GM20431 (cell line): ENCODE results near the gene SMLR1.
"Not testable (repeated sequence)": the region's sequence is repeated elsewhere in the genome, so short reads cannot be mapped to it uniquely, and the experiment has no call there.

Source experiments
- in situ Hi-C: fragments of 300-500 bp; cut with MseI, MboI; formaldehyde crosslinking; loops from one replicate; pipeline ENCODE4 v1.15.0; 2020; ENCODE audit warnings: low sequenced_read_pairs; ENCODE audit not compliant: unreplicated experiment

Gene SMLR1

DNA sequence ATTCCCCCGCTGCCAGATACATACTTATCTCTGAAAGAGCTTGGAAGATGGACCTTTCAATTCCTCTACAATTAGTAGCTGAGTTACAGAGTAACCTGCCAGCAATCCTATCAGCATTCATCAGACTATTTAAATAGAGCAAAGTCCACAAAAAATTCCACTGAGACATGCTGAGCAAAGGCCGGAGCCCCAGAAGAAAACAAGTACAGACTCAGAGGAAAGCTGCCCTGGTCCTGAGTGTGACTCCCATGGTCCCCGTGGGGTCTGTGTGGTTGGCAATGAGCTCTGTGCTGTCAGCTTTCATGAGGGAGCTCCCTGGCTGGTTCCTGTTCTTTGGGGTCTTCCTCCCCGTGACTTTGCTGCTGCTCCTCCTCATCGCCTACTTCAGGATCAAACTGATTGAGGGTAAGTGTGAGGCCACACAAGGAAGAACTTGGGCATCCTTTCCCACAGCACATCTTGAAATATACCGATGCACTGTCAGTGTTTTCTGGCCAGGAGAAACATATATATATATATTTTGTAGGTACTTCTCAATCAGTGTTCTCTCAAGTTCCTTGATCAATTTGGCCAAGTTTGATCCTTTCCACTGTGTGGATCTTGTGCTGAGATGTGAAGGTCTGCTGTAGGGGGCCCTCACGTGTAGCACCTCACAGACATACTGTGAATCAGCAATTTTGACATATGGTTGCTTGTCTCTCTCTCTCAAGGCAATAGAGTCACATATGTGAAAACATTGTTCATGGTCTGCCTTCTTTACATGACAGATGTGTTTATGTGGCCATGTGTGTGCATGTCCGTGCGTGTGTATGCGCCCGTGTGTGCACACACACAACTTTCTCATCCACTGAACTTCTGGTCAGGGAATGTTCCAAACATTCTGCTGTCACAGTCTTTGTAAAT, at the start of gene SMLR1:
Gene SMLR1, plus strand, starts transcription at position 160 of the 903 bp plus-strand sequence. Its CDS starts 8 bp downstream, at position 168.
- in situ Hi-C loops, result loop anchor here (25.0 kb wide), 1 partner anchor 515 kb away; no protein-coding TSS in a partner anchor

DNA sequence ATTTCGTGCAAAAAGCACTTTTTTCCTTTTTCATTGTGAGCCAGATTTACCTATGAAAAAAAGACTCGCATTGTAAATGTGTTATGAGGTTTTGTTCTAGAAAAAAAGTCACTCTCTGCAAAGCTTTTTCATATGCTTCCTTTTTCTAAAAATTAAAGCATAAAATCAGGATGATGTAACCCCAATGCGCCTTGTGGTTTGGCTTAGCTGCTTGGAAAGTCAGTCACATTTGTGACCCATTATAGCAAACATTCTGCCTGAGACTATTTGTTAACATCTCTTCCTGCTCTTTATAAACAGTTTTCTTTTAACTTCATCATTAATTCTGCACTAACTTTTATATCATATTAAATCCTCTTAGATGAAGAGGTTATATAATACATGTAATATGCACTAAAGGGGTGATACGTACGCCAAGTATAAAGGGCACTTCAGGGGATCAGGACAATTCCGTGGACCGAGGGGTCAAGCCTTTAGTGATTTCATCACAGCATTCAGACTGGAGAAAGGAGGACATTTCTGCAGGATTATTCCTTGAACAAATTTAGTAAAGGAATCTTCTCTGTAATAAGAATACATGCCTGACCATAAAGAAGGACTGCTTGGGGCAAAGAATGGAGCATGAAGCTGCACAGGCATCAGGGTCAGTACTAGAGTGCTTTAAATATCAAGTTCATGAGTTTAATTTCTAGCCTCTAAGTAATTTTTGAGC, 48.1 kb upstream of the SMLR1 start:
- in situ Hi-C loops, result no loop called here

DNA sequence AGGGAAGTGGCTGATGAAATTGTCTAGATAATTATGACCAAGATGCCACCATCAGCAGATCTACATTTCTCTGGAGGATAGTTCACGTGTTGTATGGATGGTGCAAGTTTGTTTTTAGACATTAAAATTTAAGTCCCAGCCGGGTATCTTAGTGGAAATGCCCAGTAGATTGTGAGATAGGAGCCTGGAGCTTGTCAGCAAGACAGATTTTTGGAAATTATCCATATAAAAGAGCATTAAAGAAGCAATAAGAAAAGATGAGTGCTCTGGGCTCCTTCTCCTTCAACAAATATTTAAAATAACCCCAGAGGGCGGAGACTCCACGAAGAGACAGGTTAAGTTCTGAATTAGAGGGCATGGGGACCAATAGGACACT, 47.6 kb upstream of the SMLR1 start:
- in situ Hi-C loops, result no loop called here

GRCh38 chr6:130780122-130780521, 47.1 kb upstream of the SMLR1 start:
- in situ Hi-C loops, result no loop called here

GRCh38 chr6:130781557-130781956, 45.6 kb upstream of the SMLR1 start:
- in situ Hi-C loops, result no loop called here

GRCh38 chr6:130783416-130784107, 43.6 kb upstream of the SMLR1 start:
- in situ Hi-C loops, result no loop called here

DNA sequence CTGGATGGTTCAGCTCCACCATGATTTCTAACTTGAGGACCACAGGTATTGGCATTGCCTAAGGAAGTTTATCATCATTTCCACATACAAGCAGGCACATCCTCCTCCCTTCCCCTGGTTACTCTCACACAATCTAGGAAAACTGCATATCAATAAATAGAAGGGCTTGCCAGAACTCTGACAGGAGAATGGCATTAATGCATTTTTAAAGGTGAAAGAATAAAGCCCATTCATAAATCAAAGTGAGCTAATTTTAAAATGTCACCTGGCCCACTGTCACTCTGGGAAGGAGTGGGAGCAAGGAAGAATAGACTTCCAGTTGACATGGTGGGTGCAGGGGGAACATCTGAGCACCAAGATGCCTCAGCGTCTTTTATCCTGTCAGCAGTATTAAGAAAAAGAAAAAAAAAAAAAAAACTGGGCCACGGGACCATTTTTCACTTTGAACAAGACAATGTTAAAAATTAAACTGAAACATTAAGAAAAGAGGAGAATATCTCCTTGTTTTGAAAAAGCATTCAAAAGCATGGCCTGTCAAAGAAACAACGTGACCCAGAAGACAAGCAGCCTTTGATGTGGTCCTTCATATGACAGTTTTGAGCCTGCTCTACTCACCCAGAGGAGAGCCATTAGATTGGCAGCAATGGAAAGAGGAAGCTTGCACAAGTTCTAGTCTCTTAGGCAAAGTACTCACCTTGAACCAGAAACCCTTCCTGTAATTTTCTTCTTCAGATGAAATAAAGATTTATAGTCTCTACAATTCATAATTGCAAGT, 39.3 kb upstream of the SMLR1 start:
- in situ Hi-C loops, result no loop called here

- in situ Hi-C loops, result no loop called here
Measured at GRCh38 chr6:130788954-130789353, 38.3 kb upstream of the SMLR1 start.

- in situ Hi-C loops, result no loop called here
Measured at GRCh38 chr6:130794010-130794697, 33.1 kb upstream of the SMLR1 start.

GRCh38 chr6:130794738-130795137, 32.5 kb upstream of the SMLR1 start:
- in situ Hi-C loops, result no loop called here

GRCh38 chr6:130796313-130796905, 30.8 kb upstream of the SMLR1 start:
- in situ Hi-C loops, result no loop called here

GRCh38 chr6:130797061-130797460, 30.1 kb upstream of the SMLR1 start:
- in situ Hi-C loops, result no loop called here

DNA sequence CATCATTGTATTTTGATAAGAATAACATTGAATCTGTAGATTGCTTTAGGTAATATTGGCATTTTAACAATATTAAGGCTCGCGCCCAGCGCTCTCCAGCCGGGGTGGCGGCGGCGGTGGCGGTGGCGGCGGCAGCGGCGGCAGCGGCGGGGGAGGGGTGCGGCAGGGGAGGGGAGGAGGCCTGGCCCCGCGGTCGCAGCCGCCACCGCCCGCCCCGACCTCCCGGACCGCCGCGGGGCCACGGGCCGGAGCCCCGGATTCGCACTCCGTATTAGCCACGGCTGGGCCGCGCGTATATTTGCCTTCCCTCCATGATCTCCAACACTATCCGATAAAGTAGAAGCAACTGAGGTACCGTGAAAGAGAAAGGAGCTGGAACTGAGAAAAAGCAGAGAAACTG, 25.8 kb upstream of the SMLR1 start:
- in situ Hi-C loops, result not testable (repeated sequence)

- in situ Hi-C loops, result no loop called here
Measured at GRCh38 chr6:130810307-130811030, 16.7 kb upstream of the SMLR1 start.

DNA sequence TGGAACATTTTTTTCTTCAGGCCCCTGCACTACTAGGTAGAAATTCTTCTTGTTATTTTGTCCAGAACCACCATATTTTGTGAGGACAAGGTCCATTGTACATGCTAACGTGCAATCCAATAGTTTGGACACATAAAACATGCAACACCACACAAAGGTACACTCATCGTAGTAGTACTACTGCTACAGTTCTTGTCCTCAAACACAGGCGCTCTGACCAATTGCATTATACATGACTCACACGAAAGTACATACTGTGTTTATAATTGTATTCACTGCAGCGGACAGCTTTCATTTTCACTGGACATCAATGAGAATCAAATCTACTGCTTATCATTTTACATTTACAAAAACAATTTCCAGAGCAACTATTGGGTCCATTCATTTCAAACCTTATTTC, 15.3 kb upstream of the SMLR1 start:
- in situ Hi-C loops, result no loop called here

- in situ Hi-C loops, result no loop called here
Measured at GRCh38 chr6:130814506-130814905, 12.7 kb upstream of the SMLR1 start.

DNA sequence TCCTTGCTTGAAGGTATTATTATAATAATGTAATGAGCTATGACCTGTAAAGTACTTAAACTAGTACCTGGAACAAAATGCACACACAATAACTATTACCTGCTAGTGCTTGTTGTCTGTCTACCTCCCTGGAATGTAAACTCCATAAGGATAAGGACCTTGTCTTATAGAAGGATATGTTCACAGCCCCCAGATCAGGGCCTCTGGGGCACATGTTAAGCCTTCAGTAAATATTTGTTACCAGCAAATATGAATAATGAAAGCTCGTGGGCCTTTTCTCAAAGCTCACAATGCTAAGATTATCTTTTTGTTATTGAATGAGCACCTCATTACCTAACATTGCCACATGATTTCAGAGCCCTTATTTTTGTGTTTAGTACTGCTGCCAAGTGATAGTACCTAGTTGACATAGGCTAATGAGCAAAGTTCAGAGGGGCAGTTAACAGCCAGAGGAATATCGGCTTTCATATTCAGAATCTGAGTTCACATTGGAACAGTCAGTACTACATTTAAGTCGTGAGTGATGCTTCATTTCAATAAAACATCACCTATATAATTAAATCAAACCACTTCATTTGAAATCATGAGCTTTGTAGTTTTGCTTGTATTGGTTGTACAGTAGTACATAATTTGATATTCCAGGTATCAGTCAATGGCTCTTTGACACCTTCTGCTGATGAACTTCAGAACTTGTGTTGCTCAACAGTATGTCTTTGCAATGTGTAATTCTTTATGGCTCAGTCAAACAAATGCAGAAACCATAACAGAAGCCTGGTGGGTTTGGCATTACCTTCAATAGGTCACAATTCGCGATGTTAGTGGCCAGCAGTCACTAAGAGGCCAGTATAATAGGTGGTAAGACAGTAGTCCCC, 11.8 kb upstream of the SMLR1 start:
- in situ Hi-C loops, result no loop called here
